Activated B cell treated with CpG ODN at 0.5 μM for 24 hours (primary cell): Measurements from ENCODE around the gene DMAC2L. TPM values are rescaled to one million over a fixed set of nuclear protein-coding genes. Genes with fewer than 3 reads are reported as not detected.
"Not testable (repeated sequence)": the region's sequence is repeated elsewhere in the genome, so short reads cannot be mapped to it uniquely, and the experiment has no call there.

Source experiments
- ATAC-seq: fragments of 200-7000 bp; cut with Tn5 transposase; one replicate; pipeline ENCODE4 v1.10.0; 2021; ENCODE audit warnings: low read depth, mild to moderate bottlenecking, moderate library complexity
- CTCF ChIA-PET: fragments of 350-600 bp; sonication (Branson Sonifier 250); formaldehyde crosslinking; loops from one replicate; lab custom pipeline; 2021; ENCODE audit warnings: antibody characterized with exemption; lab: Charles Lee
- POLR2A ChIA-PET: fragments of 350-600 bp; sonication (Branson Sonifier 250); formaldehyde crosslinking; loops from one replicate; lab custom pipeline; 2021; ENCODE audit warnings: antibody characterized with exemption; lab: Charles Lee
- DNase-seq: peaks from one replicate; pipeline ENCODE4 v3.0.0; 2022
- H3K27ac Mint-ChIP-seq: one replicate; pipeline ENCODE4 v1.8.0; 2020; ENCODE audit warnings: mixed read lengths
- H3K27me3 Mint-ChIP-seq: one replicate; pipeline ENCODE4 v1.8.0; 2021; ENCODE audit warnings: mixed read lengths
- H3K36me3 Mint-ChIP-seq: one replicate; pipeline ENCODE4 v1.8.0; 2021; ENCODE audit warnings: low read depth, mixed read lengths
- H3K4me1 Mint-ChIP-seq: one replicate; pipeline ENCODE4 v1.8.0; 2021; ENCODE audit warnings: mixed read lengths
- H3K4me3 Mint-ChIP-seq: one replicate; pipeline ENCODE4 v1.8.0; 2020; ENCODE audit warnings: mild to moderate bottlenecking, mixed read lengths
- H3K9me3 Mint-ChIP-seq: one replicate; pipeline ENCODE4 v1.8.0; 2020; ENCODE audit warnings: mixed read lengths
- intact Hi-C: fragments of 100-400 bp; cut with micrococcal nuclease; formaldehyde crosslinking; loops from one replicate; pipeline ENCODE4 v1.15.1; 2024
- total RNA-seq: library from RNA; stranded (reverse); gene quantifications from 2 replicates; pipeline ENCODE4 v1.2.3, GENCODE V29; 2022
- TF ChIP-seq, protein P1 (sequence below): fragments of 200-600 bp; IDR thresholded peaks from one replicate; pipeline ENCODE4 v1.8.0; 2022; ENCODE audit warnings: antibody characterized with exemption, mild to moderate bottlenecking

Gene DMAC2L
- total RNA-seq, 1 donor from 2014 or later: 32.2 TPM

DNA sequence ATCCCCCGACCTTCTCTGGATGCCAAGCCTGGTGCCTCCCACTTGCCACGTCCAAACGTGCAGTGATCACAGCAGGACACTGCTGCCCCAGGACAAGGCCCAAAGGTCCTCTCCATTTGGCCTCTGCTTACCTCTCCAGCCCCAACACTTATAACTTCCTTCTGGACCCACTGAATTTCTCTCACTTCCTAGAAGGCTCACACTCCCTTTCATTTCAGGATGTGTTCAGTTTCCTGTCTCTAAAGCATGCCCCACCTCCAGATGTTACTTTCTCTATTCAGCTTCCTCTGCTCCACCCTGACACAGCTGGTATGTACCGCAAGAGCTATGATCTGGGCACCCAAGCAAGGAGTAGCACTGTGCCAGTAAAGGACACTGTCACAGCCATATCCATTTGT, 51.6 kb downstream of the DMAC2L start:
- intact Hi-C loops: loop anchor here (1.0 to 5.0 kb wide), 5 partner anchors 19 to 469 kb away; partner anchors contain the start of genes DMAC2L, L2HGDH and NIN
- POLR2A ChIA-PET: interaction anchor here (0.6 to 2.6 kb wide), 10 partner anchors 10 to 744 kb away, joined by 3 to 13 read pairs (median 5); partner anchors contain the start of genes CDKL1, DMAC2L, L2HGDH and RPL36AL
- Mint-ChIP-seq H3K4me1 (peaks cover 44% of the 10 kb centered on the region), H3K36me3 (peaks cover 5% of the 10 kb centered on the region), H3K4me3 (peak overlapping the region; percentile 84), H3K27me3 (no peaks in the 10 kb centered on the region), H3K9me3 (peaks cover 2% of the 10 kb centered on the region), H3K27ac (peak overlapping the region; percentile 97)
- TF ChIP-seq, protein P1, sequence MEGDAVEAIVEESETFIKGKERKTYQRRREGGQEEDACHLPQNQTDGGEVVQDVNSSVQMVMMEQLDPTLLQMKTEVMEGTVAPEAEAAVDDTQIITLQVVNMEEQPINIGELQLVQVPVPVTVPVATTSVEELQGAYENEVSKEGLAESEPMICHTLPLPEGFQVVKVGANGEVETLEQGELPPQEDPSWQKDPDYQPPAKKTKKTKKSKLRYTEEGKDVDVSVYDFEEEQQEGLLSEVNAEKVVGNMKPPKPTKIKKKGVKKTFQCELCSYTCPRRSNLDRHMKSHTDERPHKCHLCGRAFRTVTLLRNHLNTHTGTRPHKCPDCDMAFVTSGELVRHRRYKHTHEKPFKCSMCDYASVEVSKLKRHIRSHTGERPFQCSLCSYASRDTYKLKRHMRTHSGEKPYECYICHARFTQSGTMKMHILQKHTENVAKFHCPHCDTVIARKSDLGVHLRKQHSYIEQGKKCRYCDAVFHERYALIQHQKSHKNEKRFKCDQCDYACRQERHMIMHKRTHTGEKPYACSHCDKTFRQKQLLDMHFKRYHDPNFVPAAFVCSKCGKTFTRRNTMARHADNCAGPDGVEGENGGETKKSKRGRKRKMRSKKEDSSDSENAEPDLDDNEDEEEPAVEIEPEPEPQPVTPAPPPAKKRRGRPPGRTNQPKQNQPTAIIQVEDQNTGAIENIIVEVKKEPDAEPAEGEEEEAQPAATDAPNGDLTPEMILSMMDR: no peak
- peak; percentile 99 for ATAC-seq
- CTCF ChIA-PET: interaction anchor here (1.0 to 1.5 kb wide), 4 partner anchors 19 to 43 kb away, joined by 3 to 4 read pairs (median 4); no protein-coding TSS in a partner anchor
- DNase-seq: peak; percentile 27

DNA sequence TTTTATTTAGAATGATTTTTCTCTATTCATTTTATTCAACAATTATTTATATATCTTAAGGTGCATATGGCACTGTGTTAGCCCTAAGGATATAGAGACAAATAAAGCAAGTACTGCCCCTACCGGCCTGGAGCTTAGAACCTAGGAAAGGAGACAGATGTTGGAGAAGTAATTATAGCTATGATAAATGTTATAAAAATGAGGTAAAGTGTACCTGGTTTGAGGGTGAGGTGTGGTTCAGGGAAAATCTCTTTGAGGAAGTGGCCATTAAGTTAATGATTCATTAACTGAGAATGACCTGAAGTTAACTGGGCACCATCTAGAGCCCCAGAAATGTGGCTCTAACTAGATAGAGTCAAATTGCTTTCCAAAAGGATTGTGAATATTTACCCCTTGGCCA, 52.7 kb downstream of the DMAC2L start:
- no peak for DNase-seq
- no peaks in the 10 kb centered on the region for H3K36me3 Mint-ChIP-seq
- ChIA-PET CTCF (interaction anchor here (1.4 kb wide), 1 partner anchor 44 kb away, joined by 4 read pairs; no protein-coding TSS in a partner anchor), POLR2A (interaction anchor here (0.6 to 2.6 kb wide), 3 partner anchors 53 to 780 kb away, joined by 3 to 13 read pairs (median 3); partner anchors contain the start of genes DMAC2L, L2HGDH and MAP4K5)
- H3K4me1 Mint-ChIP-seq: peaks cover 44% of the 10 kb centered on the region
- no peak overlapping the region for H3K4me3 Mint-ChIP-seq
- intact Hi-C loops: loop anchor here (5.0 kb wide), 1 partner anchor 468 kb away; the partner anchor contains the start of gene NIN
- ATAC-seq: no peak
- TF ChIP-seq, protein P1: no peak
- peaks cover 2% of the 10 kb centered on the region for H3K9me3 Mint-ChIP-seq
- H3K27me3 Mint-ChIP-seq: no peaks in the 10 kb centered on the region
- H3K27ac Mint-ChIP-seq: no peak overlapping the region

DNA sequence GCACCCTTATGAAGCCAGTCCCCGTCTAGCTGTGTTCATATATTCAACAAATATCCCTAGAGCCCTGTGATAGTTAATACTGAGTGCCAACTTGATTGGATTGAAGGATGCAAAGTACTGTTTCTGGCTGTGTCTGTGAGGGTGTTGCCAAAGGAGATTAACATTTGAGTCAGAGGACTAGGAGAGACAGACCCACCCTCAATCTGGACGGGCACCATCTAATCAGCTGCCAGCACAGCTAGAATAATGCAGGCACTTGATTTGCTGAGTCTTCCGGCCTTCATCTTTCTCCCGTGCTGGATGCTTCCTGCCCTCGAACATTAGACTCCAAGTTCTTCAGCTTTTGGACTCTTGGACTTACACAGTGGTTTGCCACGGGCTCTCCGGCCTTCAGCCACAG, 53.4 kb downstream of the DMAC2L start:
- H3K9me3 Mint-ChIP-seq, H3K4me3 Mint-ChIP-seq, H3K27me3 Mint-ChIP-seq, DNase-seq, POLR2A ChIA-PET, ATAC-seq, intact Hi-C loops, CTCF ChIA-PET, H3K36me3 Mint-ChIP-seq: not testable (repeated sequence)
- peak overlapping the region; percentile 16 for H3K27ac Mint-ChIP-seq
- H3K4me1 Mint-ChIP-seq: peaks cover 44% of the 10 kb centered on the region

DNA sequence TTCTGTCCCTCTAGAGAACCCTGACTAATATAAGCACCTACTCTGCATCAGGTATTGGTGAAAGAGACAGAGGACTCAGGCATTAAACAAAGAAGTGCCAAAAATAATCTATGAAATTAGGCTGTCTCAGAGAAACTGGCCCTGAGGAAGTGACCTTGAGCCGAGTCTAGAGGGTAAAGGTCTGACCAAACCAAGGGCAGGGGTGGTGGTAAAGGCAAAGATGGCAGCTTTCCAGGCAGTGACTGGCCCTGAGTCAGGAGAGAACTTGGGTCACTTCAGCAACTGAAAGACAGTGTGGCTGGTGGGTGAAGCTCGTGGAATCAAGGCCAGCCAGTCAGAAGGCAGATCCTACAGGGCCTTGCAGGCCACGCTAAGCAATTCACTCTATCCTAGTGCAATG, 54.0 kb downstream of the DMAC2L start:
- no peaks in the 10 kb centered on the region for H3K36me3 Mint-ChIP-seq
- no peak overlapping the region for H3K27ac Mint-ChIP-seq

DNA sequence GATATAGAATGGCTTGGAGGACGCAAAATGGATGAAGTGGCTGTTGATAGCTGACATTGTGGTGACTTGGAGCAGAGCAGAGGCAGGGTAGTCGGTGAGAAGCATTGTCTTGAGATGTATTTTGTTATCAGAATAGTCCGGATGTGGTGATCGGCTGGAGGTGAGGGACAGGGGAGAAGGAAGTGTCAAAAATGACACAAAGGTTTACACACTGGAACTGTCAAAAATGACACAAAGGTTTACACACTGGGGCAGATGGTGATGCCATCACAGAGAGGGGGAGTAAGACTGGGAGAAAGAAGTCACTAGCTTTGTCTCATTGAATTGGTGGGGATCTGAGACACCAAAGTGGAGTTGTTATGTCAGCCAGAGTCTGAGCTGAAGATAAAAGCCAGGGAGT, 54.5 kb downstream of the DMAC2L start:
- H3K27ac Mint-ChIP-seq: no peak overlapping the region
- H3K4me1 Mint-ChIP-seq: peaks cover 44% of the 10 kb centered on the region
- peaks cover 2% of the 10 kb centered on the region for H3K9me3 Mint-ChIP-seq
- CTCF ChIA-PET: no interaction called here
- H3K36me3 Mint-ChIP-seq: no peaks in the 10 kb centered on the region
- ATAC-seq (no peak), DNase-seq (no peak)
- POLR2A ChIA-PET: interaction anchor here (1.0 kb wide), 1 partner anchor 26 kb away, joined by 3 read pairs; no protein-coding TSS in a partner anchor
- TF ChIP-seq, protein P1: no peak
- intact Hi-C loops: no loop called here
- H3K4me3 Mint-ChIP-seq: no peak overlapping the region
- H3K27me3 Mint-ChIP-seq: no peaks in the 10 kb centered on the region

More for the DNA sequence above, 54.0 kb downstream of the DMAC2L start:
- ChIA-PET CTCF (no interaction called here), POLR2A (interaction anchor here (1.0 kb wide), 1 partner anchor 27 kb away, joined by 3 read pairs; no protein-coding TSS in a partner anchor)
- Mint-ChIP-seq H3K4me1 (peaks cover 44% of the 10 kb centered on the region), H3K27me3 (no peaks in the 10 kb centered on the region), H3K4me3 (no peak overlapping the region), H3K9me3 (peaks cover 2% of the 10 kb centered on the region)
- intact Hi-C loops: no loop called here
- ATAC-seq (no peak), DNase-seq (no peak)
- TF ChIP-seq, protein P1: no peak
